Frontal cortex (tissue), 4 donors: ENCODE results near the gene PNMA6F. TPM values are rescaled to one million over a fixed set of nuclear protein-coding genes. Genes with fewer than 3 reads are reported as not detected.

Experiments
- DNase-seq, 2 donors: peaks; one replicate each; pipeline ENCODE4 v3.0.0; 2012; ENCODE audit warnings: low spot score in 2 of 2
- FAIRE-seq: peaks from 2 replicates; lab custom pipeline; 2012; peaks lifted over from hg19 to GRCh38; lab: Jason Lieb, UNC
- total RNA-seq: library from RNA; depleted of rRNA; stranded (reverse); fragments of >200 nt; gene quantifications from one replicate; pipeline ENCODE4 v1.2.3, GENCODE V29; 2014
- donor health status: control.
- donor health status: control.
- donor health status: control.

PNMA6F gene
- total RNA-seq: 0.82 TPM

DNA sequence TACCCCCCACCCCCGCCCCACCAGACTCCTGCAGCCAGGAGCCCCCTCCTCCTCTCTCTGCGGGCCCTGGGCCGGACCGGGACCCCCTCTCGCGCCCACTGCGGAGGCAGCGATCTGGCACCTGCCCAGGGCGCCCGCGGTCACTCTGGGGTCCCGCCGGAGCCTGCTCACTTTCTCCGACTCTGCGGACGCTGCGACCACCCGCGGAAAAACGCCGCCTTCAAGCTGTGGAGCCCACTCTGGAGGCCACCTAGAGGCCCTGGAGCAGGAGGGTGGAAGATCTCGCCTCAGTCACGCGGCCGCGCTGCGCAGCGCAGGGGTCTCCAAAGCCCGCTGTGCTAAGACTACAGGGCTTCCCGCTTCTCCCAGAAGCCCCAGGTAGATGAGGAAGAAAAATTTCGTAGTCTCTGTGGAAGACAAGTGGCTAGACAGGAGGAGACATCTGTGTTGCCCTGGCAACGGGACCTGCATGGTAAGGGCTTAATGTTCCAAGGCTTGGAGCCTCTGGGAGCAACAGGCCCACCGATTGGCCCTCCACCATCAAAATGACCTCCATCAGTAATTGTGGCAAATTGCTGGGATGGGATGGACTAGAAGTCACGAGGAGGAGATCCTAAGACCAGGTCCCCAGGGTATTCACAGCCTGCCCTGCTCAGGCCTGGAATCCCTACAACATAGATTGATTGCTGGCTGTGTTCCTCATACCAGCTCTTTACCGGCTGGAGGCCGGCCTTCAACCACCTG, at the start of gene PNMA6F:
Gene PNMA6F, minus strand, starts transcription at position 387 of the 744 bp plus-strand sequence. CDS start 1,093 bp downstream, outside the sequence.
- FAIRE-seq (no peak), DNase-seq (no peak)

DNA sequence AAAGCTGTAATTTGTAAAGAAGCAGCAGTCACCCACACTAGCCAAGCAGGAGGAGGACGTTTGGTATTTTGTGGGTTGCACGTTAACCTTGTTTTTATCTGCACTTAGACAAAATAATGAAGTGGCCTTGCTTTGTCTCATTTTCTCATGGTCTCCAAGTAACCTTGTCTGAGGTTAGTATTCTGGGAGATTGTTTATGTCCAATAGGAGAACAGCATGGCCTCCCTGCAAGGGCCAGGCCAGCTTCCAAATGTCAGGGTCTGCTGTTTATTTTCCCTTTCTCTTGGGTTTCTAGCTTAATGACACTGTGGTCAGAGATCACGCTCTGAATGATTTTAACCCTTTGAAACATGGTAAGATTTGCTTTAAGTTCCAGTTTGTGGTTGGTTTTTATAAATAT, 49.7 kb upstream of the PNMA6F start:
- DNase-seq: no peak
- no peak for FAIRE-seq

DNA sequence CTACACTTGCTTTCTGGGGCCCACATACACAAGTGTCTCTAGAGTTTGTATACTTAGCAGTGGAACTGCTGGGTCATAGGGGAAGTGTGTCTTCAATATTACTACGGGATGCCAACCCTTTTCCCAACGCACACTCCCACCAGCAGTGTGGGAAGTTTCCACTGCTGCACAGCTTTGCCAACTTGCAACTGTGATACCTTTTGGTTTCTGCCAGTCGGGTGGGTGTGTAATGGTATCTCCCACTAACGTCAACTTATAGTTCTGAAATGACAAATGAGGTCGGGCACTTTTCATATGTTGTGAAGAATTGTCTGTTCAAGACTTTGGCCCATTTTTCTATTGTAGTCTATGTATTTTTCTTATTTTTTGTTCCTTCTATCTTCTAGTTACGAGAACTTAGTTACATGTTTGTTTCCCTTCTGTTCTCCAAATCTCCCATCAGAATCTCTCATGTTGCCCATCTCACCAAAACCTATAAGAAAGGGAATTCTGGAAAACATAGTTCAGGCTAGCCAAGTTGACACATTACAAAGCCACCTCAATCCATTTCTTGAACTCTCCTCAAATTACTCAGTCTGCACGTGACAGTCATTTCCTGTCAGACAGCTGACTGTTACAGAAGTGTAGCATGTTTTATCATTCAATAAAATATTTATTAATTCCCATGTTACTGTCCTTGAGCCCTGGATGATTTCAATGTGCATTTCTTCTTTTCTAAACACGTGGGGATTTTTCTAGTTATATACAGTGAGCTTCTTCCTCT, 48.9 kb upstream of the PNMA6F start:
- no peak for DNase-seq
- no peak for FAIRE-seq

GRCh38 chrX:153366878-153367538, 45.4 kb upstream of the PNMA6F start:
- no peak for DNase-seq
- FAIRE-seq: no peak

GRCh38 chrX:153366119-153366518, 44.6 kb upstream of the PNMA6F start:
- FAIRE-seq (no peak), DNase-seq (no peak)

- DNase-seq (no peak), FAIRE-seq (no peak)
These were observed 44.1 kb upstream of the PNMA6F start for GRCh38 chrX:153365670-153366069.

GRCh38 chrX:153361781-153362397, 40.3 kb upstream of the PNMA6F start:
- FAIRE-seq: no peak

GRCh38 chrX:153357877-153358276, 36.3 kb upstream of the PNMA6F start:
- no peak for FAIRE-seq

More at GRCh38 chrX:153361781-153362397, 40.3 kb upstream of the PNMA6F start:
- DNase-seq: no peak

DNA sequence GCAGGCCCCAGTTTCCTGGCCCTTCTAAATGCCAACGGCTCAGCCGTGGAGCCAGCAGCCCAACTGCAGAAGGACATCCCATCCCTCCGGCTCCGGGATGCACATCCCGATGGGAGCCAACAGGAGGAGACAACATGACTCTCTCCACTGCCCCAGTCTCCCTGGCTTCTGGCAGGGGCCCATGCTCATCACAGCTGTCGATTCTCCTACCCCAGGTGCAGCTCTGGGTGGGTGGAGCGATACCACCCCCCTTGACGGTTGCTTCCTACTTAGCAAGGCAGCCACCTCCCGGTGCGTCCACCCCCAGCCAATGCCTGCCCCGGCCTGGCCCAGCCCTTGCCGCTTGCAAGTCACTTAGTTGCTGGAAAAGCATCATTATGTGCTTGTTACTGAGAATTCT, 31.8 kb upstream of the PNMA6F start:
- FAIRE-seq: no peak
- DNase-seq: no peak

More at GRCh38 chrX:153357877-153358276, 36.3 kb upstream of the PNMA6F start:
- DNase-seq: no peak

DNA sequence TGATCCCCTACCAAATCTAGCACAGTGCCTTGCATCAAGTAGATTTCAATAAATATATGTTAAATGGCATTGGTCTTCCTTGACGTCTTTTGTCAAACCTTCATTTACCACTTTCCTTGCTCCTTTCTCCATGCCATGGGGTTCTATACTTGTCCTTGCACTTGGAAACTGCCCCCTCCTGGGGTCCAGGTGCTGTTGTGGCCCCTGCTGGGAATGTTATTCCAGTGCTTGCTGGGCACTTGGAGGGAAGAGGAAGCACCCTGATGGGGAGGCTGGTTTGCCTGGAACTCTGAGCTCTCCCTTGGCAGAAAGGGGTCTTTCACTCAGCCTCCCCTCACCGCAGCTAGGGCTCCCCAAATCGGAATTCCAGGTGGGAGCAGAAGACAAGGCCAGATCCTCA, 31.3 kb upstream of the PNMA6F start:
- DNase-seq: no peak
- FAIRE-seq: no peak

DNA sequence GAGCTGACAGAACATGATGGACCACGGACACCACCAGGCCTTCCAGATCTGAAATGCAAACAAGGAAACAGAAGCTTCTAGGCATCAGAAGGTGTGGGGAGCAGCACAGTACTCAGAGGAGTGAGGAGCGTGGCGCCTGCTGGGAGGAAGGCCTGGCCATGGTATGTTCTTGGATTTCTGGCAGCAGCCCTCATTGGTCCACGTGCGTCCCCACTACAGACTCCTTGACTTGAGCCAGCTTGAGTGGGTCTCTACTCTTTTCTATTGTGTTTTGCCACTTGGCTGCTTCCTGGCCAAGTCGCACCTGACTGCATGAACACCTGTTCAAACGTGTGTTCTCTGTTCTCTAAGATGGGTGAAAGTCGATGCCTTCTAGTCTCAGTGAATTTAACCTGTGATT, 30.4 kb upstream of the PNMA6F start:
- FAIRE-seq (no peak), DNase-seq (no peak)

DNA sequence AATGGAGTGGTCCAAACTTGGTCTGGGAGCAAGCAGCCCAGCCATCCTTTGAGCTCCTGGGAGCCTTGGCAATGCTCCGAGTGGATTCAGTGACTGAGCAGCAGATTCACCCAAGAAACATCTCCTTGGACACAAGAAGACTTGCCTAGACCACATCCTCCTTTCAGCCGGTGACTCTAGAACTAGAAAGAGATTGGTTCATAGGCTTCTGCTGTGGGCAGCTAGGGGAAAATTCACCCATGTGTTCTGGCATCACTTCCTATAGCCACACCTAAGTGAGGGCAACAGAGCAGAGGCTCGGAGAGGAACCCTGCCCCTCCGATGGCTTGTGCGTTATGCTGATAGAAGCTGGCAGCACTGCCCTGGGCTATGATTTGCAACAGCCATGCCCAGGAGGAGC, 28.4 kb upstream of the PNMA6F start:
- no peak for DNase-seq
- no peak for FAIRE-seq

DNA sequence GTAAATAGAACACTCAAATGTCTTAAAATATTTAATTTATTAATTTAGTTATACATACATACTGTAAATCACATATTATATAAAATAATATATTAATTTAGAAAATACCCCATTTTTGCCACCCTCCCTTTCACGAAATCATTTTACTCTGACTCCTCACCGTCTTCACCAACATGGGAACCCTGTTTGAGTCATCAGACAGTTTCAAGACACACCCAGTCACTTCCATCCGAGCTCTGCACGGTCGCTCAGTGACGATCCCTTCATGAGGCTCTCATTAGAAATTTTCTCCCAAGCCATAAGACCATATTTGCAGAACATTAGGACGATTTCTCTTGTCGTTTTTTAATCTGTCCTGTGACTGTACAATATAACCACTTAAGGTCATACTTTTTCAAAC, 26.9 kb upstream of the PNMA6F start:
- DNase-seq: no peak

DNA sequence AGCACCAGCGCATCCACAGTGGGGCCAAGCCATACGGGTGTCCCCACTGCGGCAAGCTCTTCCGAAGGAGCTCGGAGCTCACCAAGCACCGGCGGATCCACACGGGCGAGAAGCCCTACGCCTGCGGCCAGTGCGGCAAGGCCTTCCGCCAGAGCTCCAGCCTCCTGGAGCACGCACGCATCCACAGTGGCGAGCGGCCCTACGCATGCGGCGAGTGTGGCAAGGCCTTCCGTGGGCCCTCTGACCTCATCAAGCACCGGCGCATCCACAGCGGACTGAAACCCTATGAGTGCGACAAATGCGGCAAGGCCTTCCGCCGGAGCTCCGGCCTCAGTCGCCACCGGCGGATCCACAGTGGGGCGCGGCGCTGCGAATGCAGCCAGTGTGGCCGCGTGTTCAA, 26.0 kb upstream of the PNMA6F start:
- FAIRE-seq (no peak), DNase-seq (no peak)

More for the DNA sequence above, 26.9 kb upstream of the PNMA6F start:
- no peak for FAIRE-seq

DNA sequence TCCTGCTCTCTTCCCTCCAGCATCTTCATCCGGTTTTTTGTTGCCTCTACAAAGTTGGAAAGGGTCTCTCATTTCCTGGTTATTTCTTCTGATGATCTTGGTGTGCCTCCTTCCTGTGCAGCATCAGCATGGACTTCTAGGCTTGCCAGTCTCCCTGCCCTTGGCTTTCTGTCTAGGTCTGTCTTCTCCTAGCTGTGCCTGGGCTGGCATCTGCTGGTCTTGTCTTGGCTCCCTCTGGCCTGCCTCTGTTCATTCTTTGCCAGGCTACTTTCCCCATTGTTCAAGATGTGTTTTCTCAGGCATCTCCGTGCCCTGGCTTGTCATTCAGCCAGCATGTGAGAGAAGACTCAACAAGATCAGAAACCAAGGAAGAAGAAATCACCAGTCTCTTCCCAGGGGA, 22.1 kb upstream of the PNMA6F start:
- no peak for DNase-seq
- no peak for FAIRE-seq

- FAIRE-seq: no peak
- DNase-seq: no peak
These were observed 21.4 kb upstream of the PNMA6F start for GRCh38 chrX:153342762-153343558.

- DNase-seq (no peak), FAIRE-seq (no peak)
These were observed 18.5 kb upstream of the PNMA6F start for GRCh38 chrX:153340111-153340510.

DNA sequence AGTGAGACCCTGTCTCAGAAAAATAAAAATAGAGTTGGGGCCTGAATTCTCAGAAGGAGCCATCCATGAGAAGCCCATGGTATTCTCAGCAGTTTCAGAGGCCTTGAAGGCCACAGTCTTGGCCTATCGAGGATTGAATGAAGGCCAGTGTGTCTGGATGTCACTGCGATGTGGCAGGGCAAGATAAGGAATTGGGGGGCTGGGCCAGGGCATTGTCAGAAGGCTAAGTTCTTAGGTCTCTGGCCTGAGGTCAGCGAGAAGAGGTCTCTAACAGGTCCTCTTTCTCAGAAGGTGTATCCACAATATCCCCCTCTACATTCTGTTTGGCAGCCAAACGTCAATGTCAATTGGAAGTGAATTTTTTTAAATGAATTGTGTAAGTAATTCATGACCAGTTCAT, 18.1 kb upstream of the PNMA6F start:
- FAIRE-seq: no peak
- no peak for DNase-seq

DNA sequence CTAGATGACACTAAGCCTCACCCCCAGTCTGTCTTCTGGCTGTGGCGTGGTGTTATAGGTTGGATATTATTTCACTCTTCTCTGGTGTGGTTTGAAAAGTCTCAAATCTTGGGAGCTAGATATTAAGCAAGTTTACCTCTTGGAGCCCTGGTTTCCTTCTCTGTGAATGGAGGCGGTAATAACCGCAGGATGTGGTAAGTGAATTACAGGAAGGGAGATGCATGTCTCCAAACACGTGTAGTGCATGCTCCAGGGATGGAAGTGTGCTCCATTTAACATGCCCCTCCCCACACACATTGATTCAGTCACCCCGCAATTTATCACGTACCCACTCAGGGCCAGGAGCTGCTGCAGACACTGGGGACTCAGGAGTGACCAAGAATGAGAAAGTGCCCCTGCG, 17.3 kb upstream of the PNMA6F start:
- FAIRE-seq: no peak
- DNase-seq: no peak

GRCh38 chrX:153336988-153337387, 15.4 kb upstream of the PNMA6F start:
- FAIRE-seq: no peak
- DNase-seq: no peak
